Erythroblast (primary cell): Measurements from ENCODE around the gene NOTUM.

Experiments used
- GATA1 ChIP-seq: IDR thresholded peaks from 2 replicates; pipeline ENCODE4 v1.6.1; 2011; ENCODE audit warnings: low read depth, mild to moderate bottlenecking, control low read depth, low read length, moderate library complexity
- POLR2A ChIP-seq: IDR thresholded peaks from 2 replicates; pipeline ENCODE4 v1.6.1; 2011; ENCODE audit warnings: mild to moderate bottlenecking, low read length

- TF ChIP-seq POLR2A (no peak), GATA1 (no peak)
Observed at GRCh38 chr17:81967244-81967532, 6.2 kb upstream of the NOTUM start.
